Testis (tissue), 2 donors: ENCODE measurements around the gene THRAP3.

Experiments
- POLR2A ChIP-seq: fragments of 450-650 bp; IDR thresholded peaks from one replicate; pipeline ENCODE4 v1.6.1; 2017; ENCODE audit warnings: antibody characterized with exemption, mild to moderate bottlenecking, moderate library complexity
- TF ChIP-seq, protein P1 (sequence below), 3 experiments: fragments of 450-650 bp in 2 of 3; fragments of 200-600 bp in 1 of 3; sonication (generic) in 1 of 3; IDR thresholded peaks; one replicate each; pipeline ENCODE4 v1.5.1; 2016 to 2019; ENCODE audit warnings: antibody characterized with exemption in 3 of 3, mild to moderate bottlenecking in 2 of 3, moderate library complexity in 1 of 3

GRCh38 chr1:36175137-36176095 lies 48.8 kb upstream of the THRAP3 start:
- TF ChIP-seq, protein P1, sequence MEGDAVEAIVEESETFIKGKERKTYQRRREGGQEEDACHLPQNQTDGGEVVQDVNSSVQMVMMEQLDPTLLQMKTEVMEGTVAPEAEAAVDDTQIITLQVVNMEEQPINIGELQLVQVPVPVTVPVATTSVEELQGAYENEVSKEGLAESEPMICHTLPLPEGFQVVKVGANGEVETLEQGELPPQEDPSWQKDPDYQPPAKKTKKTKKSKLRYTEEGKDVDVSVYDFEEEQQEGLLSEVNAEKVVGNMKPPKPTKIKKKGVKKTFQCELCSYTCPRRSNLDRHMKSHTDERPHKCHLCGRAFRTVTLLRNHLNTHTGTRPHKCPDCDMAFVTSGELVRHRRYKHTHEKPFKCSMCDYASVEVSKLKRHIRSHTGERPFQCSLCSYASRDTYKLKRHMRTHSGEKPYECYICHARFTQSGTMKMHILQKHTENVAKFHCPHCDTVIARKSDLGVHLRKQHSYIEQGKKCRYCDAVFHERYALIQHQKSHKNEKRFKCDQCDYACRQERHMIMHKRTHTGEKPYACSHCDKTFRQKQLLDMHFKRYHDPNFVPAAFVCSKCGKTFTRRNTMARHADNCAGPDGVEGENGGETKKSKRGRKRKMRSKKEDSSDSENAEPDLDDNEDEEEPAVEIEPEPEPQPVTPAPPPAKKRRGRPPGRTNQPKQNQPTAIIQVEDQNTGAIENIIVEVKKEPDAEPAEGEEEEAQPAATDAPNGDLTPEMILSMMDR (IDR thresholded peaks at IDR 0.05): no peak
- no peak for TF ChIP-seq POLR2A
